ENCODE results near the gene WDR46.

The WDR46 gene

DNA sequence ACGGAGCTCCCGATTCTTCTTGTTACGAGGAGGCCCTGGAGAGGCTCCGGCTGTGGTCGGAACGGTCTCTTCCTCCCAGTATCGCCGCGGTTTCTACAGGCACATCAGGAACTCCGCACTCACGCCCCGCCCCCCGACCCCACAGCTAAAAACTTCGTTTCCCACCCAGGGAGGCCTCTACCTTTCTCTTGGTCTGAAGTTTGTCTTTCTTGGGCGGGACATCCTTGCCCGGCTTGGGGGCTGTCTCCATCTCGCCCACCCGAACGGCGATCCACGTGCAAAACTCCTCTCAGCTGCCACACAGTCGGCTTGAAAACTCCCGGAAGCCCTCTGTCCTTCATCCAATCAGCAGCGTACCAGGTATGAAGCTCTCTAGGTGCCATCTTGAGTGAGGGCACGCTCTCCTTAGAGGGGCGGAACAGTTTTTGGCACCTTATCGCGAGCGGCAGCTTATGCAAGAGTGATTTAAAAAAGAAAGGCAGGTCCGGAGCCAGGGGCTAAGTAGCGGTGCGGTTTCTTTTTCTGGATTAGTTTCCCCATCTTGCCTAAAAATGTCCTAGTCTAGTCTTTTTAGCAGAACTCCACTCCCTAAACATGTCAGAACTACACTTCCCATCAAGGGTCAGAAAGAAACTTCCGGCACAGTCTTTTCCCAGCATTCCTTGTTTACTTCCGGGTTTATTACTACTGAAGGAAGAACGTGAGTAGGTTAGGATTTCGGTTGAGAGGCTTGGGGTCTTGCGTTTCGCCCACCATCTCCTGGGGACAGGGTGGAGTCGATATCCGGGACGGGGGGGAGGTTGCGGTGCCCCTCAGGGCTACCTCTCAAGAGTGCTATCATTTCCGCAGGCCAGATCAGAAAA lies at the start of gene WDR46, which contains the start of gene PFDN6:
Gene WDR46 (minus strand): TSS at position 319 of the 863 bp plus-strand sequence. CDS start 69 bp downstream, at position 250.
Gene PFDN6 (plus strand): TSS at position 681 of the 863 bp plus-strand sequence. CDS start 256 bp downstream, outside the sequence.
- DNase-seq (ENCODE audit: low read depth), result peak; percentile 68

GRCh38 chr6:33336495-33336894 lies 47.5 kb upstream of the WDR46 start:
- no peak for DNase-seq (ENCODE audit: low read depth)

DNA sequence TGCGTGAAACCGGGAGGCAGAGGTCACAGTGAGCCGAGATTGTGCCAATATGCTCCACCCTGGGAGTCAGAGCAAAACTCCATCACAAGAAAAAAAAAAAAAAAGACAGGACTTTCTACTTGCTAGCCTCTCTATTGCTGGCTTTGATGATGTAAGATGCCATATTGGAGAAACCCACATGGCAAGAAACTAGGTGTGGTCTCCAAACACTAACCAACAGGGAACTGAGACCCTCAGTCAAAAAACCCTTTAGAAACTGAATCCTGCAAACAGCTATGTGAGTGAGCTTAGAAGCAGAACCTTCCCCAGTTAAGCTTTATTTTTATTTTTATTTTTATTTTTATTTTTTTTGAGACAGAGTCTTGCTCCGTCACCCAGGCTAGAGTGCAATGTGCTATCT lies 46.9 kb upstream of the WDR46 start:
- DNase-seq (ENCODE audit: low read depth), result no peak

DNA sequence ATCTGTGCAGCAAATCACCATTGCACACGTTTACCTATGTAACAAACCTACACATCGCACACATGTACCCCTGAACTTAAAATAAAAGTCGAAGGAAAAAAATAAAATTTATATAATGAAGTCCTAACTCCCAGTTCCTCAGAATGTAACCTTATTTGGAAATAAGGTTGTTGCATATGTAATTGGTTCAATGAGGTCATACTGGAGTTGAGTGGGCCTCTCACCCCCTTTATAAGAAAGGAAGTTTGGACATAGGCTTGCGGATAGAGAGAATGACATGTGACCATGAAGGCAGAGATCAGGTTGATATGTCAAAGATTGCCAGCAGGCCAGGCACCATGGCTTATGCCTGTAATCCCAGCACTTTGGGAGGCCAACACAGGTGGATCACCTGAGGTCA lies 44.6 kb upstream of the WDR46 start:
- no peak for DNase-seq (ENCODE audit: low read depth)

- no peak for DNase-seq (ENCODE audit: low read depth)
These were observed 41.7 kb upstream of the WDR46 start for GRCh38 chr6:33330736-33331135.

DNA sequence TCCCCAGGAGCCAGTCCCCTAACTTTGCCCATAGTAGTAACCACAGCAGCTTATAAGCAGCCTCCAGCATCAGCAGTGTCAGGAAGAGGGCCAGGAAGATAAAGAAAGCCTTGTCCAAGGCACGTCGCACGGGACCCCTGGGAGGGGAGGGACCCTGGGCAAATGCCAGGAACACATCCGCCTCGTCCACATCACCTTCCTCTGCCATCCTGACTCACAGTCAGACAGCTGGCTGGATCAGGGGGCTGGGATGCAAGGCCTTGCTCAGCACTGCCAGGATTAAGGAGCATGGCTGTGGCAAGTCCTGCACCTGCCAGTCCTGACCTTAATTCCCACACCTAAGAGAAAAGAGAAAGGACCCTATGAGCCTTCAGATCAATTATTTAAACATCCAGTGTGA lies 40.0 kb upstream of the WDR46 start:
- DNase-seq (ENCODE audit: low read depth), result no peak

DNA sequence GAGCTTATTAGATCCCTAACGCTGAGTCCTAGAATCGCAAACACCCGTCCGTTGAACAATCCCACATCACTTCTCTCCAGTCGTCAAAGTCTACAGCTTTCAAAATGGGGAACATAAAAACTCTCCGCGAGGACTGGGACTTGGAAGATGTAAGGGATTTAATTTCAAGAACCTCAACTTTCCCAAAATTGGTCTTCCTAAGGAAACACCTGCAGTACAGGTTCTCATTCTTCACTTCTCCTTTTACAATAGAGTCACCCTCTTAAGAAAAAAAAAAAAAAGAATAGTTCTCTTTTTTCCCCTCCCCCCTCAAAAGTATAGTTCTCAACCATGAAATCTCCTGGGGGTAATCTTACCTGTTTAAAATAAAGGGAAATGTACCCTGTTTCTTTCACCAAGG lies 35.1 kb upstream of the WDR46 start:
- DNase-seq (ENCODE audit: low read depth), result no peak

- DNase-seq (ENCODE audit: low read depth), result no peak
These were observed 34.5 kb upstream of the WDR46 start for GRCh38 chr6:33323623-33323948.

DNA sequence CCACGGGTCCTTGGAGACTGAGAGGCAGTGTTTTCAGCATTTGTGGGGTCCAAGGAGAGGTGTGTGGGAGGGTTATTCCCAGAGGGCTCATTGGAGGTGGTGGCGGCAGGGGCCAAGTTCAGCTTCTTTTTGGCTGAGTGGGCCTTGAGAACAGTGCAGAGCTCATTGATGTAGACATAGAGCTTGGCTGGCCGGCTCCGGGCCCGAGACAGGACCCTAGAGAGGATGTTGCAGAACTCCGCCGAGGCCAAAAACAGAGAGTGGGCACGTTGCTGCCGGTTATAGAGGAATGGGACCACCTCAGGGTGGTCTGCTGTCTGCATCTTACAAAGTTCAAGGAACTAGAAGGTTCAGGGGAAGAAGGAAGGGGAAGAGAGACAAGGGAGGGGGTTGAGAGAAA lies 32.2 kb upstream of the WDR46 start:
- no peak for DNase-seq (ENCODE audit: low read depth)

DNA sequence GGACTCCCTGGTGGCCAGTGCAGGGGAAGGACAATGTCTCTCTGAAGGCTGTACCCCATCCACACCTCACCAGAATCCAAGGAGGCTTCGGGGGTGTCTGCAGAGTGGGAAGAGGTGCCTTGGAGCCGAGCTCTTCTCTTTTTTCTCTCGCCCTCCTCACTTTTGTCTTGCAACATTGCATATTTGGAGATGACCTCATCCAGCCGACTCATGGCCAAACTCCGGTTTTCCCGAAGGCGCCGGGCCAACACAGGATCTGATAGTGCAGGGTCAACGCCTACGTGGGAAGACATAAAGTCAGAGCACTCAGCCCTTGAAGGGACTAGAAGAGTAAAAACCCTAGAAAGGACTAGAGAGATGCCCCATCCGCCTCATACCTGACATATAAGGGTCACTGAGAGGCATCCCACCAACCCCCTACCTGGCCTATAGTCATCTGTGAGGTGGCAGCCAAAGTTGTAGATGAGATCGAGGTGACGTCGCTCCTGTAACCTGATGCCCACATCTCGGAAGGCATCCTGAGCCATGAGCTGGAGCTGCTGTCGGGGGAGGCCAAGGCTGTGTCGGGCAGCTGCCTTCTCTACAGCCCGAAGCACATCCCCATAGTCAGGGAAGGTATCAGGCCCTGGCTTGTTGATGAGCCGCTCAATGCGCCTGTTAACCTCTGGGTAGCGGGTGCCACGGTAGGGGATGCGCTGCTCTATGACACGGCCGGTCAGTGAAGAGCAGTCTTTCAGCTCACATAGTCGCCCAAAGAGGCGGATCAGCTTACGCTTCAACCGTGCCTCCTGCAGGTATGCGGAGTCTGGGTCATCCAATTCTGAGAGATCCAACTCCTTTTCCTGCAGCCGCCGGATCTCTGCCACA lies 31.5 kb upstream of the WDR46 start:
- no peak for DNase-seq (ENCODE audit: low read depth)

GRCh38 chr6:33319939-33320314 lies 30.9 kb upstream of the WDR46 start:
- no peak for DNase-seq (ENCODE audit: low read depth)

DNA sequence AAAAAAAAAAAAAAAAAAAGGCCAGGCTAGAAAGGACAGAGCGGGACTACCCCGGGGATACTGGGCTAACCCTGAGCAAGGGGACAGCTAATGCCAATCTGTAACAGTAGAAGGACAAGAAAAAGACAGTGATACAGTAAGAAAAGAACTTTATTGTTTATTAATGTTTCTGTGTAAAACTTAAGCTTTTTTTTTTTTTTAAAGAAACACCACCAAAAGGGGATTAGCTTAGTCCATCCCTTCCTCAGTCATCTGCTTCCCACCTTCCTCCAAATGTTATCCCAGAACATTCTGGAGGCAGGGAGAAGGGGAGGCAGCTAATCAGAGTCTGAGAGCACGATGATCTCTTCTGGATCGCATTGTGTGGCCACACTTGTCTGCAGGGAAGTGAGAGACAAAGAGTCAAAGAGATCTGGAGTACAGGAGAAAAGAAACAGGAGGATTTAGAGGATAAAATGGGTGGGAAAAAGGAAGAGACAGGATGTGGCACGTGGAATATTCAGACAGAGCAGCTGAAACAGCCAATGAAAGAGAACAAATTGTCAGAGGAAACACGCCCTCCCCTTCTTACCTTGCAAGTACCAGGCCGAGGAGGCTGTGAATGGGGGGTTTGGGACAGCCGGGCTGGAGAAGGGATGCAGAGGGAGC lies 29.5 kb upstream of the WDR46 start:
- DNase-seq (ENCODE audit: low read depth), result no peak

DNA sequence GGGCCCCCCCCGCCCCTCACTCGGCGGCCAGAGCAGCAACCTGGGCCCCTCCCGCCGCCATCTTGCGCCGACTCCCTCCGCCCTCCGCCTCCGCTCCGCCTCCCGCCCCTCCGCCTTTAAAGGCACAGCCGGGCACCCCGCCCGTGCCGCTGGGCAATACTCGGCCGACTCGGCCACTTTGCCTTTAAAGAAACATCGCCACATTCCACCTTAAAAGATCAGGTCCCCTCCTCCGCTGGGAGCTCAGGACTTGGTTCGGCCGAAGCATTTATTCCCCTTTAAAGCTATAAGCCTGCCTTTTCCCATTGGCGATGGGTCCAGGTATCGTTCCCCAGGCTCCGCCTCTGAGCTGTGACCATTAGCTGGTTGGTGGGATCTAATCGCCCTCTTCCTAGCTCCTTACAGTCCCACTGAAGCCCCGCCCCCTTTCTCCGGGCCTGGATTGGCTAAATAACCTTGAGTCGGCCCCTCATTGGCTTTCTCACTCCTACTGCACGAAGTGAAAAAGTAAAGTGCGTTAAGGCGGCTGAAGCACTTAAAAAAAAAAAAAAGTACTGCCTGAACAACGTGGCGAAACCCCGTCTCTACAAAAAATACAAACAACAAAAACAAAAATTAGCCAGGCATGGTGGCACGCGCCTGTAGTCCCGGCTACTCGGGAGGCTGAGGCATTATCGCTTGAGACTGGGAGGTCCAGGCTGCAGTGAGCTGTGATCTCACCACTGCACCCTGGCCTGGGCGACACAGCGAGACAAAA lies 28.8 kb upstream of the WDR46 start, which contains the start of gene ZBTB22:
Gene ZBTB22 (minus strand): TSS at position 76 of the 757 bp plus-strand sequence. CDS start 828 bp downstream, outside the sequence.
- DNase-seq (ENCODE audit: low read depth), result peak; percentile 90

- DNase-seq (ENCODE audit: low read depth), result no peak
These were observed 28.3 kb upstream of the WDR46 start for GRCh38 chr6:33317419-33317668.

GRCh38 chr6:33316603-33317418 lies 27.8 kb upstream of the WDR46 start:
- DNase-seq (ENCODE audit: low read depth), result no peak

- no peak for DNase-seq (ENCODE audit: low read depth)
These were observed 27.0 kb upstream of the WDR46 start for GRCh38 chr6:33315793-33316602.

DNA sequence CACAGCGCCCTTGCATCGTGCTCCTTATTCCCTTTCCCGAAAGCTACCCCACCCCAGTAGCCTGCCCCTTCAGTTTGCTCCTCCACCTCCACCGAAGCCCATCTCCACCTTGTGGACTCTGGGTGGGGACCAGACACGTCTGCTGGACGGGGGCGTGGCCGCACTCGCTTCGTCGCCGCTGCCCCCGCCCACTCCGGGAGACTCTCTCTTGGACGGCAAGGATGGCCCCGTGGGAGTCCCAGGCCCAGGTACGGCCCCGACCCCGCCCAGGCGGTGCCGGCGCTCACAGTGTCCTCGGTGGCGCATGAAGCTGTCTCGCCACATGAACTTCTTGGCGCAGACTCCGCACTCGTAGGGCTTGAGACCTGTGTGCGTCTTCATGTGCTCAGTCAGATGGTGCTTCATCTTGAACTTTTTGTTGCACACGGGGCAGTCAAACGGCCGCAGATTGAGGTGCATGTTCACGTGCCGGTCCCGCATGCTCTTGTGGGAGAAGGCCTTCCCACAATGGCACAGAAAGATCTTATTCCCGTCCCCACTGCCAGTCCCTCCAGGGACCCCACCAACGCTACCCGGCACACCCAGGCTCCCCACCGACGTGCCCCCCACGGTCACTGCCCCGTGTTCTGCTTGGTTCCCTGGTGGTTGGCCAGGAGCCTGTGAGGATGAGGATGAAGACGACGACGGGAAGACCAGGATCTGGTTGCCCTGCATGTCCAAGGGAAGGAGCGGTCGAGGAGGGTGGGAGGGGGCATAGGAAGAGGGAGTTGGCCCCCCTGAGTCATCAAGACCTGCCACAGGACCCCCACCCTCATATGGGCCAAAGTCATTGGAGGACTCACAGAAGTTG lies 26.1 kb upstream of the WDR46 start:
- DNase-seq (ENCODE audit: low read depth), result no peak

- DNase-seq (ENCODE audit: low read depth), result peak; percentile 55
These were observed 25.5 kb upstream of the WDR46 start for GRCh38 chr6:33314515-33314942.

Data from stimulated activated CD8-positive, alpha-beta memory T cell treated with anti-CD3 and anti-CD28 coated beads, Interleukin-12 subunit alpha, Interleukin-12 subunit beta, amount 100 ng/mL, for 4 hours (primary cell).